PC-3 (cell line): ENCODE results near the gene NDUFAF3.

ENCODE experiments used
- EZH2 ChIP-seq: fragments of 300-600 bp; sonication (generic); IDR thresholded peaks from one replicate; pipeline ENCODE4 v1.6.1; 2017; ENCODE audit warnings: antibody characterized with exemption, mild to moderate bottlenecking, low read length; ENCODE audit not compliant: unreplicated experiment
- EZH2phosphoT487 ChIP-seq: fragments of 300-600 bp; sonication (generic); IDR thresholded peaks from 2 replicates; pipeline ENCODE4 v1.6.1; 2018; ENCODE audit warnings: mild to moderate bottlenecking, antibody characterized with exemption, low read length, borderline replicate concordance
- TF ChIP-seq, protein P1 (sequence below): fragments of 300-600 bp; sonication (generic); conservative IDR thresholded peaks from 2 replicates; pipeline ENCODE4 v1.5.1; 2017; ENCODE audit warnings: antibody characterized with exemption, low read depth, mild to moderate bottlenecking, low read length

- TF ChIP-seq, protein P1, sequence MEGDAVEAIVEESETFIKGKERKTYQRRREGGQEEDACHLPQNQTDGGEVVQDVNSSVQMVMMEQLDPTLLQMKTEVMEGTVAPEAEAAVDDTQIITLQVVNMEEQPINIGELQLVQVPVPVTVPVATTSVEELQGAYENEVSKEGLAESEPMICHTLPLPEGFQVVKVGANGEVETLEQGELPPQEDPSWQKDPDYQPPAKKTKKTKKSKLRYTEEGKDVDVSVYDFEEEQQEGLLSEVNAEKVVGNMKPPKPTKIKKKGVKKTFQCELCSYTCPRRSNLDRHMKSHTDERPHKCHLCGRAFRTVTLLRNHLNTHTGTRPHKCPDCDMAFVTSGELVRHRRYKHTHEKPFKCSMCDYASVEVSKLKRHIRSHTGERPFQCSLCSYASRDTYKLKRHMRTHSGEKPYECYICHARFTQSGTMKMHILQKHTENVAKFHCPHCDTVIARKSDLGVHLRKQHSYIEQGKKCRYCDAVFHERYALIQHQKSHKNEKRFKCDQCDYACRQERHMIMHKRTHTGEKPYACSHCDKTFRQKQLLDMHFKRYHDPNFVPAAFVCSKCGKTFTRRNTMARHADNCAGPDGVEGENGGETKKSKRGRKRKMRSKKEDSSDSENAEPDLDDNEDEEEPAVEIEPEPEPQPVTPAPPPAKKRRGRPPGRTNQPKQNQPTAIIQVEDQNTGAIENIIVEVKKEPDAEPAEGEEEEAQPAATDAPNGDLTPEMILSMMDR = no peak
- TF ChIP-seq EZH2 (no peak), EZH2phosphoT487 (no peak)
Observed at GRCh38 chr3:49001155-49001554, 20.8 kb upstream of the NDUFAF3 start.
